IMR-90 (cell line): ENCODE results near the gene RNF130. TPM values are rescaled to one million over a fixed set of nuclear protein-coding genes. Genes with fewer than 3 reads are reported as not detected.

Experiments
- ATAC-seq: fragments of 200-7000 bp; cut with Tn5 transposase; 2 replicates; pipeline ENCODE4 v1.9.1; 2020; ENCODE audit warnings: low read depth, mild to moderate bottlenecking, moderate library complexity
- BruUV-seq: library from RNA; stranded (reverse); fragments of 400-500 nt; replicated peaks from 2 replicates; lab custom pipeline; 2021; lab: Mats Ljungman, UMichigan
- CTCF ChIA-PET: fragments of 300-600 bp; formaldehyde crosslinking; extraction: SDS; loops from one replicate; lab custom pipeline; 2021; ENCODE audit warnings: antibody characterized with exemption; lab: Yijun Ruan, JAX
- POLR2A ChIA-PET: fragments of 300-600 bp; sonication (Branson Sonifier 250); formaldehyde crosslinking; loops from one replicate; lab custom pipeline; 2022; ENCODE audit warnings: antibody characterized with exemption; ENCODE audit not compliant: unreplicated experiment; lab: Charles Lee
- DNase-seq: peaks from one replicate; pipeline ENCODE4 v3.0.0; 2013
- H2AFZ ChIP-seq: replicated peaks from 2 replicates; pipeline ENCODE3; 2013; ENCODE audit warnings: low read length, mild to moderate bottlenecking; ENCODE audit not compliant: poor library complexity
- H2AK5ac ChIP-seq: 2 replicates; pipeline ENCODE4 v1.6.1; 2013; ENCODE audit warnings: low read depth, low read length, inconsistent platforms
- H2AK9ac ChIP-seq: replicated peaks from 2 replicates; pipeline ENCODE3; 2013; ENCODE audit warnings: mild to moderate bottlenecking, low read depth, low read length, moderate library complexity; ENCODE audit not compliant: poor library complexity
- H2BK120ac ChIP-seq: 2 replicates; pipeline ENCODE4 v1.6.1; 2013; ENCODE audit warnings: low read depth, low read length, inconsistent platforms
- H2BK15ac ChIP-seq: 3 replicates; pipeline ENCODE4 v1.6.1; 2013; ENCODE audit warnings: low read depth, low read length, inconsistent platforms
- H2BK20ac ChIP-seq: 2 replicates; pipeline ENCODE4 v1.6.1; 2013; ENCODE audit warnings: low read depth, mild to moderate bottlenecking, inconsistent platforms, low read length, moderate library complexity
- H2BK5ac ChIP-seq: 2 replicates; pipeline ENCODE4 v1.6.1; 2013; ENCODE audit warnings: mild to moderate bottlenecking, low read depth, low read length, inconsistent platforms; ENCODE audit not compliant: poor library complexity, severe bottlenecking
- H3K14ac ChIP-seq: replicated peaks from 2 replicates; pipeline ENCODE4 v1.6.1; 2013; ENCODE audit warnings: low read depth, low read length, inconsistent platforms
- H3K18ac ChIP-seq: 2 replicates; pipeline ENCODE4 v1.6.1; 2013; ENCODE audit warnings: low read depth, low read length, control low read depth
- H3K23ac ChIP-seq: 2 replicates; pipeline ENCODE4 v1.6.1; 2013; ENCODE audit warnings: low read depth, low read length, inconsistent platforms
- H3K27ac ChIP-seq: 2 replicates; pipeline ENCODE4 v1.5.1; 2013; ENCODE audit warnings: mild to moderate bottlenecking, control low read depth, low read length; ENCODE audit not compliant: insufficient read depth
- H3K27me3 ChIP-seq: 2 replicates; pipeline ENCODE4 v1.6.1; 2013; ENCODE audit warnings: low read length; ENCODE audit not compliant: control insufficient read depth, insufficient read depth
- H3K36me3 ChIP-seq: 2 replicates; pipeline ENCODE4 v1.6.1; 2013; ENCODE audit warnings: low read length, mixed read lengths; ENCODE audit not compliant: control insufficient read depth, insufficient read depth
- H3K4ac ChIP-seq: 2 replicates; pipeline ENCODE4 v1.6.1; 2013; ENCODE audit warnings: low read depth, low read length, inconsistent platforms
- H3K4me1 ChIP-seq: 2 replicates; pipeline ENCODE4 v1.6.1; 2013; ENCODE audit warnings: low read length, mixed read lengths; ENCODE audit not compliant: control insufficient read depth, insufficient read depth
- H3K4me2 ChIP-seq: 2 replicates; pipeline ENCODE4 v1.6.1; 2013; ENCODE audit warnings: low read depth, mild to moderate bottlenecking, control low read depth, low read length, moderate library complexity
- H3K4me3 ChIP-seq: 2 replicates; pipeline ENCODE4 v1.5.1; 2013; ENCODE audit warnings: low read depth, mild to moderate bottlenecking, control low read depth, low read length, moderate library complexity; ENCODE audit not compliant: insufficient read depth
- H3K56ac ChIP-seq: 2 replicates; pipeline ENCODE4 v1.6.1; 2013; ENCODE audit warnings: low read length, inconsistent platforms; ENCODE audit not compliant: insufficient read depth; ENCODE audit errors: extremely low read depth
- H3K79me1 ChIP-seq, 2 experiments: 2 replicates each; pipeline ENCODE4 v1.6.1; 2013; ENCODE audit warnings: low read length in 2 of 2, inconsistent platforms in 1 of 2, low read depth in 1 of 2
- H3K9ac ChIP-seq: 2 replicates; pipeline ENCODE4 v1.6.1; 2013; ENCODE audit warnings: low read depth, low read length, control low read depth
- H3K9me1 ChIP-seq: 2 replicates; pipeline ENCODE4 v1.6.1; 2013; ENCODE audit warnings: low read length, inconsistent platforms; ENCODE audit not compliant: insufficient read depth
- H3K9me3 ChIP-seq: 2 replicates; pipeline ENCODE4 v1.6.1; 2013; ENCODE audit warnings: low read length; ENCODE audit not compliant: control insufficient read depth, insufficient read depth
- H4K20me1 ChIP-seq: 2 replicates; pipeline ENCODE4 v1.6.1; 2013; ENCODE audit warnings: low read length, inconsistent platforms; ENCODE audit not compliant: insufficient read depth
- H4K5ac ChIP-seq: 2 replicates; pipeline ENCODE4 v1.6.1; 2013; ENCODE audit warnings: mild to moderate bottlenecking, low read depth, low read length, control low read depth
- H4K8ac ChIP-seq, 2 experiments: 2 replicates each; pipeline ENCODE4 v1.6.1; 2013; ENCODE audit warnings: low read depth in 2 of 2, low read length in 2 of 2, control low read depth in 1 of 2, inconsistent platforms in 1 of 2
- H4K91ac ChIP-seq: 2 replicates; pipeline ENCODE4 v1.6.1; 2013; ENCODE audit warnings: low read depth, low read length, inconsistent platforms; ENCODE audit not compliant: insufficient read depth
- BHLHE40 ChIP-seq: fragments of 150-350 bp; IDR thresholded peaks from 2 replicates; pipeline ENCODE4 v1.6.1; 2016; ENCODE audit warnings: mild to moderate bottlenecking, low read depth, low read length
- CEBPB ChIP-seq: IDR thresholded peaks from 2 replicates; pipeline ENCODE4 v1.6.1; 2012; ENCODE audit warnings: low read depth, low read length, improper control_type of control experiment
- CHD1 ChIP-seq: IDR thresholded peaks from 2 replicates; pipeline ENCODE4 v1.6.1; 2012; ENCODE audit warnings: low read depth, low read length, improper control_type of control experiment
- CTCF ChIP-seq: conservative IDR thresholded peaks from 2 replicates; pipeline ENCODE4 v1.5.1; 2012; ENCODE audit warnings: mild to moderate bottlenecking, low read depth, low read length, improper control_type of control experiment
- FOS ChIP-seq: fragments of 150-350 bp; IDR thresholded peaks from 2 replicates; pipeline ENCODE4 v1.6.1; 2016; ENCODE audit warnings: low read depth, low read length
- MAFK ChIP-seq: IDR thresholded peaks from 2 replicates; pipeline ENCODE4 v1.6.1; 2012; ENCODE audit warnings: low read depth, low read length, improper control_type of control experiment
- MAZ ChIP-seq: IDR thresholded peaks from 2 replicates; pipeline ENCODE4 v1.6.1; 2012; ENCODE audit warnings: low read depth, mild to moderate bottlenecking, low read length, improper control_type of control experiment, moderate library complexity, borderline replicate concordance
- MXI1 ChIP-seq: IDR thresholded peaks from 2 replicates; pipeline ENCODE4 v1.6.1; 2012; ENCODE audit warnings: low read depth, mild to moderate bottlenecking, low read length, moderate library complexity, borderline replicate concordance
- NFE2L2 ChIP-seq: fragments of 150-350 bp; IDR thresholded peaks from 2 replicates; pipeline ENCODE4 v1.6.1; 2016; ENCODE audit warnings: low read depth, mild to moderate bottlenecking, low read length
- POLR2A ChIP-seq: IDR thresholded peaks from 2 replicates; pipeline ENCODE4 v1.6.1; 2012; ENCODE audit warnings: mild to moderate bottlenecking, low read depth, low read length
- RAD21 ChIP-seq: IDR thresholded peaks from 2 replicates; pipeline ENCODE4 v1.6.1; 2012; ENCODE audit warnings: low read length, improper control_type of control experiment
- RCOR1 ChIP-seq: IDR thresholded peaks from 2 replicates; pipeline ENCODE4 v1.6.1; 2012; ENCODE audit warnings: mild to moderate bottlenecking, low read length, improper control_type of control experiment; ENCODE audit not compliant: insufficient replicate concordance
- RFX5 ChIP-seq: IDR thresholded peaks from 2 replicates; pipeline ENCODE4 v1.8.0; 2012; ENCODE audit warnings: low read depth, mild to moderate bottlenecking, low read length, moderate library complexity
- SMC3 ChIP-seq: fragments of 150-350 bp; IDR thresholded peaks from 2 replicates; pipeline ENCODE4 v1.6.1; 2016; ENCODE audit warnings: low read depth, mild to moderate bottlenecking, antibody characterized with exemption, low read length, moderate library complexity
- USF2 ChIP-seq: fragments of 150-350 bp; IDR thresholded peaks from 2 replicates; pipeline ENCODE4 v1.6.1; 2017; ENCODE audit warnings: mild to moderate bottlenecking, antibody characterized with exemption, low read length, low read depth
- WGBS, 2 experiments: methylation state at CpG; one replicate each; pipeline versions ENCODE4 v1.1.5 to v1.1.7; 2013; ENCODE audit warnings: missing lambda C conversion rate in 2 of 2; ENCODE audit not compliant: insufficient read length in 1 of 2; ENCODE audit errors: extremely low coverage in 2 of 2; 5-methylcytosine and 5-hydroxymethylcytosine counted together
- dilution Hi-C: fragments of 300-500 bp; cut with HindIII; formaldehyde crosslinking; loops from one replicate; pipeline ENCODE4 v1.14.3; 2018; ENCODE audit warnings: low sequenced_read_pairs; ENCODE audit not compliant: unreplicated experiment
- in situ Hi-C: fragments of 300-500 bp; cut with MboI; formaldehyde crosslinking; loops from 3 replicates; pipeline ENCODE4 v1.14.3; 2019; ENCODE audit warnings: low sequenced_read_pairs, inconsistent platforms, mixed read lengths
- intact Hi-C: fragments of 100-400 bp; cut with micrococcal nuclease; formaldehyde crosslinking; loops from 2 replicates; pipeline ENCODE4 v1.10.0; 2022
- polyA plus RNA-seq, 3 experiments: library from polyadenylated mRNA; depleted of rRNA; stranded (reverse); fragments of >200 nt; gene quantifications; 2 replicates each; pipeline ENCODE4 v1.2.3, GENCODE V29; 2012; ENCODE audit warnings: low replicate concordance in 1 of 3
- total RNA-seq: library from RNA; depleted of rRNA; stranded (reverse); fragments of >200 nt; gene quantifications from 2 replicates; pipeline ENCODE4 v1.2.3, GENCODE V29; 2012
- TF ChIP-seq, protein P1 (sequence below): fragments of 150-350 bp; IDR thresholded peaks from 2 replicates; pipeline ENCODE4 v1.6.1; 2016; ENCODE audit warnings: low read depth, mild to moderate bottlenecking, low read length, moderate library complexity, borderline replicate concordance

The RNF130 gene
- total and polyA plus RNA-seq, 2 of the 4 experiments (the other 2 are of a cell fraction) = 12.9 to 21.7 TPM

- H2BK20ac ChIP-seq = no peak overlapping the region
- dilution Hi-C loops (no loop called here), intact Hi-C loops (no loop called here), in situ Hi-C loops (no loop called here)
- H3K18ac ChIP-seq = no peak overlapping the region
- no peak overlapping the region for H2BK5ac ChIP-seq
- no peak overlapping the region for H3K9ac ChIP-seq
- no peak overlapping the region for H2BK15ac ChIP-seq
- H2BK120ac ChIP-seq = no peak overlapping the region
- no peaks in the 10 kb centered on the region; the same call in 1 of the 2 replicates for H3K9me1 ChIP-seq
- peaks cover 4% of the 10 kb centered on the region; the same call in 1 of the 2 replicates for H3K36me3 ChIP-seq
- no peak overlapping the region for H2AK9ac ChIP-seq
- CTCF ChIA-PET = no interaction called here
- H3K79me1 ChIP-seq = peaks cover 0 to 4% of the 10 kb centered on the region in 2 experiments; a peak in 1 of 4 replicates
- no peak overlapping the region for H3K27ac ChIP-seq
- no peaks in the 10 kb centered on the region for H3K27me3 ChIP-seq
- no CpG with 5 or more reads among the region's 2 CpGs for WGBS, 2 experiments
- H4K20me1 ChIP-seq = no peaks in the 10 kb centered on the region
- H3K4me2 ChIP-seq = no peak overlapping the region
- DNase-seq (no peak), ATAC-seq (no peak)
- H4K8ac ChIP-seq = no peak overlapping the region
- no peak overlapping the region for H3K56ac ChIP-seq
- POLR2A ChIA-PET = no interaction called here
- H3K9me3 ChIP-seq = no peaks in the 10 kb centered on the region
- H3K23ac ChIP-seq = no peak overlapping the region
- no peak overlapping the region for H3K4ac ChIP-seq
- H4K5ac ChIP-seq = no peak overlapping the region
- H4K91ac ChIP-seq = no peak overlapping the region
- H3K4me3 ChIP-seq = no peak overlapping the region
- TF ChIP-seq MAFK = no peak
- no peak for TF ChIP-seq RCOR1
- TF ChIP-seq FOS = no peak
- no peak for TF ChIP-seq MXI1
- TF ChIP-seq CTCF = no peak
- TF ChIP-seq POLR2A = no peak
- no peak for TF ChIP-seq MAZ
- TF ChIP-seq BHLHE40 = no peak
- TF ChIP-seq CHD1 = no peak
- no peak for TF ChIP-seq RAD21
- TF ChIP-seq CEBPB = no peak
- no peak for TF ChIP-seq SMC3
- TF ChIP-seq USF2 = no peak
- TF ChIP-seq, protein P1, sequence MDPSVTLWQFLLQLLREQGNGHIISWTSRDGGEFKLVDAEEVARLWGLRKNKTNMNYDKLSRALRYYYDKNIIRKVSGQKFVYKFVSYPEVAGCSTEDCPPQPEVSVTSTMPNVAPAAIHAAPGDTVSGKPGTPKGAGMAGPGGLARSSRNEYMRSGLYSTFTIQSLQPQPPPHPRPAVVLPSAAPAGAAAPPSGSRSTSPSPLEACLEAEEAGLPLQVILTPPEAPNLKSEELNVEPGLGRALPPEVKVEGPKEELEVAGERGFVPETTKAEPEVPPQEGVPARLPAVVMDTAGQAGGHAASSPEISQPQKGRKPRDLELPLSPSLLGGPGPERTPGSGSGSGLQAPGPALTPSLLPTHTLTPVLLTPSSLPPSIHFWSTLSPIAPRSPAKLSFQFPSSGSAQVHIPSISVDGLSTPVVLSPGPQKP = no peak
- no peak for TF ChIP-seq RFX5
- TF ChIP-seq NFE2L2 = no peak
- H2AFZ ChIP-seq = no peak overlapping the region
- no peak overlapping the region for H3K14ac ChIP-seq
- H3K4me1 ChIP-seq = no peaks in the 10 kb centered on the region
- no TSS peak for BruUV-seq
- no peak overlapping the region for H2AK5ac ChIP-seq
These were observed 59.2 kb downstream of the RNF130 start for GRCh38 chr5:180012316-180012715.
